Endothelial cell of umbilical vein (primary cell): ENCODE results near the gene GAS7. TPM values are rescaled to one million over a fixed set of nuclear protein-coding genes. Genes with fewer than 3 reads are reported as not detected.

ENCODE experiments used
- BruUV-seq: library from RNA; stranded (reverse); fragments of 400-500 nt; replicated peaks from 2 replicates; lab custom pipeline; 2021; lab: Mats Ljungman, UMichigan
- CTCF ChIA-PET: fragments of 300-600, 350-600 bp; sonication (Branson Sonifier 250); formaldehyde crosslinking; loops from one replicate; lab custom pipeline; 2021; ENCODE audit warnings: antibody characterized with exemption, inconsistent platforms; lab: Charles Lee
- POLR2A ChIA-PET: fragments of 300-600, 350-600 bp; sonication (Branson Sonifier 250); formaldehyde crosslinking; loops from one replicate; lab custom pipeline; 2021; ENCODE audit warnings: antibody characterized with exemption, inconsistent platforms; lab: Charles Lee
- DNase-seq: peaks from one replicate; pipeline ENCODE4 v3.0.0-alpha.2; 2011; ENCODE audit warnings: low read depth, low spot score
- FAIRE-seq: peaks from 2 replicates; lab custom pipeline; 2011; peaks lifted over from hg19 to GRCh38; lab: Jason Lieb, UNC
- H2AFZ ChIP-seq: 2 replicates; pipeline ENCODE4 v1.6.0; 2012; ENCODE audit warnings: low read depth, low read length, control low read depth, inconsistent platforms
- H3K27ac ChIP-seq: 2 replicates; pipeline ENCODE4 v1.5.1; 2011; ENCODE audit warnings: low read depth, mild to moderate bottlenecking, control low read depth, low read length, moderate library complexity; ENCODE audit not compliant: insufficient read depth
- H3K27me3 ChIP-seq, 2 experiments: 2 replicates each; pipeline versions ENCODE4 v1.6.0 to v1.6.1; 2011; ENCODE audit warnings: low read length in 2 of 2, mixed read lengths in 1 of 2; ENCODE audit not compliant: control insufficient read depth in 2 of 2, insufficient read depth in 2 of 2
- H3K36me3 ChIP-seq, 2 experiments: 2 replicates in 1 of 2; 3 replicates in 1 of 2; pipeline ENCODE4 v1.5.1; 2011; ENCODE audit warnings: low read length in 2 of 2, mild to moderate bottlenecking in 1 of 2, moderate library complexity in 1 of 2; ENCODE audit not compliant: control insufficient read depth in 2 of 2, insufficient read depth in 2 of 2; ENCODE audit errors: extremely low read depth in 1 of 2
- H3K4me1 ChIP-seq: 3 replicates; pipeline ENCODE4 v1.5.1; 2011; ENCODE audit warnings: mild to moderate bottlenecking, low read length; ENCODE audit not compliant: control insufficient read depth, insufficient read depth; ENCODE audit errors: extremely low read depth
- H3K4me2 ChIP-seq: 2 replicates; pipeline ENCODE4 v1.6.1; 2011; ENCODE audit warnings: low read length, control low read depth, mixed read lengths; ENCODE audit not compliant: insufficient read depth
- H3K4me3 ChIP-seq, 3 experiments: fragments of 200-600 bp in 1 of 3; sonication (generic), shearing (Covaris generic) in 1 of 3; replicated peaks in 1 of 3; 2 replicates each; pipeline ENCODE4 v1.5.1; 2011 to 2016; ENCODE audit warnings: control low read depth in 3 of 3, low read length in 3 of 3, mild to moderate bottlenecking in 2 of 3, inconsistent platforms in 1 of 3, low read depth in 1 of 3, moderate library complexity in 1 of 3; ENCODE audit not compliant: insufficient read depth in 1 of 3
- H3K79me2 ChIP-seq: 2 replicates; pipeline ENCODE4 v1.6.0; 2012; ENCODE audit warnings: low read length, inconsistent platforms; ENCODE audit not compliant: control insufficient read depth, insufficient read depth
- H3K9ac ChIP-seq: replicated peaks from 2 replicates; pipeline ENCODE3; 2011; ENCODE audit warnings: low read length, control low read depth; ENCODE audit not compliant: insufficient read depth; ENCODE audit errors: extremely low read depth
- H3K9me1 ChIP-seq: replicated peaks from 3 replicates; pipeline ENCODE4 v1.6.0; 2011; ENCODE audit warnings: mild to moderate bottlenecking, low read length; ENCODE audit not compliant: control insufficient read depth, insufficient read depth; ENCODE audit errors: extremely low read depth
- H3K9me3 ChIP-seq: replicated peaks from 2 replicates; pipeline ENCODE4 v1.5.1; 2012; ENCODE audit warnings: low read length, inconsistent platforms; ENCODE audit not compliant: control insufficient read depth, insufficient read depth
- H4K20me1 ChIP-seq: replicated peaks from 2 replicates; pipeline ENCODE3; 2011; ENCODE audit warnings: mild to moderate bottlenecking, low read length; ENCODE audit not compliant: control insufficient read depth, insufficient read depth; ENCODE audit errors: extremely low read depth
- CTCF ChIP-seq, 2 donors: IDR thresholded peaks; 1 replicate in 1 of 2; 2 replicates in 1 of 2; pipeline ENCODE4 v1.5.1; 2011; ENCODE audit warnings: low read length in 2 of 2, mild to moderate bottlenecking in 2 of 2, moderate library complexity in 2 of 2, control low read depth in 1 of 2, inconsistent platforms in 1 of 2, low read depth in 1 of 2; ENCODE audit not compliant: insufficient read depth in 1 of 2; ENCODE audit errors: extremely low read depth in 1 of 2
- EZH2 ChIP-seq: IDR thresholded peaks from 2 replicates; pipeline ENCODE4 v1.6.1; 2012; ENCODE audit warnings: borderline replicate concordance, low read depth, mild to moderate bottlenecking, moderate library complexity, low read length, inconsistent platforms; ENCODE audit not compliant: severe bottlenecking
- FOS ChIP-seq: IDR thresholded peaks from 2 replicates; pipeline ENCODE4 v1.6.1; 2011; ENCODE audit warnings: mild to moderate bottlenecking, low read length, moderate library complexity, borderline replicate concordance; ENCODE audit not compliant: insufficient read depth
- GATA2 ChIP-seq: IDR thresholded peaks from 2 replicates; pipeline ENCODE4 v1.7.0; 2011; ENCODE audit warnings: low read depth, mild to moderate bottlenecking, moderate library complexity, mixed read lengths, low read length; ENCODE audit not compliant: insufficient read length, insufficient read depth
- JUN ChIP-seq: IDR thresholded peaks from 2 replicates; pipeline ENCODE4 v1.6.1; 2011; ENCODE audit warnings: borderline replicate concordance, low read depth; ENCODE audit not compliant: insufficient read length, insufficient read depth
- MAX ChIP-seq: IDR thresholded peaks from 2 replicates; pipeline ENCODE4 v1.6.1; 2011; ENCODE audit not compliant: insufficient read depth, insufficient read length
- MYC ChIP-seq: IDR thresholded peaks from one replicate; pipeline ENCODE4 v1.6.1; 2011; ENCODE audit warnings: mild to moderate bottlenecking, low read depth, low read length
- POLR2A ChIP-seq: IDR thresholded peaks from 2 replicates; pipeline ENCODE4 v1.6.1; 2012; ENCODE audit warnings: low read depth, mild to moderate bottlenecking, control low read depth, low read length
- POLR2AphosphoS5 ChIP-seq: IDR thresholded peaks from 2 replicates; pipeline ENCODE4 v1.6.1; 2012; ENCODE audit warnings: low read depth, mild to moderate bottlenecking, control low read depth, low read length, moderate library complexity; ENCODE audit not compliant: insufficient read depth
- dilution Hi-C: fragments of 300-500 bp; cut with MboI; formaldehyde crosslinking; loops from one replicate; pipeline ENCODE4 v1.15.0; 2019; ENCODE audit warnings: low sequenced_read_pairs; ENCODE audit not compliant: extremely low pct_ligation_motif_present
- intact Hi-C: fragments of 100-400 bp; cut with micrococcal nuclease; formaldehyde crosslinking; loops from one replicate; pipeline ENCODE4 v1.10.0; 2022
- polyA plus RNA-seq, 4 experiments: library from polyadenylated mRNA; depleted of rRNA in 3 of 4; stranded (reverse) in 3 of 4; unstranded in 1 of 4; fragments of >200 nt; gene quantifications; 2 replicates each; pipeline versions ENCODE4 v1.2.1 to v1.2.3, GENCODE V29; 2011 to 2012; ENCODE audit warnings: missing spikeins in 1 of 4
- total RNA-seq: library from RNA; stranded (reverse); gene quantifications from 2 replicates; pipeline ENCODE4 v1.2.3, GENCODE V29; 2021

The GAS7 gene
- total and polyA plus RNA-seq, 2 donors (not counting 3 experiments of a cell fraction or from before 2014, with no cell fraction given) = not detected

GRCh38 chr17:10046786-10047785 lies 151.3 kb downstream of the GAS7 start:
- FAIRE-seq = no peak
- TF ChIP-seq MYC (no peak), JUN (no peak), MAX (no peak), POLR2A (no peak), POLR2AphosphoS5 (no peak), FOS (no peak), EZH2 (no peak), GATA2 (no peak), CTCF (IDR thresholded peaks at IDR 0.05; ENCODE audit: extremely low read depth in 1 of 2, insufficient read depth in 1 of 2, low read depth in 1 of 2, low read length in 2 of 2) (no peak)
- Histone ChIP-seq H3K4me2 (no peak overlapping the region), H2AFZ (no peak overlapping the region), H4K20me1 (no peaks in the 10 kb centered on the region), H3K36me3 (no peaks in the 10 kb centered on the region), H3K9me3 (peaks cover 13% of the 10 kb centered on the region), H3K79me2 (no peaks in the 10 kb centered on the region), H3K27me3 (no peaks in the 10 kb centered on the region), H3K27ac (no peak overlapping the region), H3K9ac (no peak overlapping the region), H3K9me1 (no peaks in the 10 kb centered on the region), H3K4me1 (no peaks in the 10 kb centered on the region), H3K4me3 (no peak overlapping the region)
- ChIA-PET CTCF (no interaction called here), POLR2A (no interaction called here)
- dilution Hi-C loops (no loop called here), intact Hi-C loops (no loop called here)
- no TSS peak for BruUV-seq
- no peak for DNase-seq
